NOMO-1 treated with DMSO at 0.1 percent for 48 hours (cell line): ENCODE measurements around the gene FBXW5.

Experiments
- DNase-seq: peaks from one replicate; lab custom pipeline; 2025; ENCODE audit not compliant: unreplicated experiment; lab: John Stamatoyannopoulos, UW

The FBXW5 gene

DNA sequence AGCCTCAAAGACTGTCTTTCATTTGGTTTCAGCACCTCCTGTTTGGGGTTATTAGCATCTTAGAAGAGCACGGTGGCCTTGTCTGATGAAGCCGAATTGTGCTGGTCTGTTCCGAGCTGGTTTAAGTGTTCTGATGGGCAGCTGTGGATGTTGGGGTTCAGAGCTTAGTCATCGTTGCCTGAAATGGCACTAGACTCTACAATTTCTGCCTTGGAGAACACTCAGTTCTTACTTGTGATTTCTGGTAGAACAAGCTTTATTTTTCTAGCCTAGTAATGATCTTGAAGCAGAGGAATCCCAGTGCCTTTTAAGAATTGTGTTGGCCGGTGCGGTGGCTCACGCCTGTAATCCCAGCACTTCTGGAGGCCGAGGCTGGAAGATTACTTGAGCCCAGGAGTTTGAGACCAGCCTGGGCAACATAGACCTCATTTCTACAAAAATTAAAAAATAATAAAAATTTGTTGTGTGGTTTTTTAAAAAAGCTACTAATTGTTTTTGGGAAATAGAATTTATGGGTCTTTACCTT is 7.8 kb downstream of the FBXW5 start:
- DNase-seq, result no peak

GRCh38 chr9:136935651-136936050 is 8.9 kb downstream of the FBXW5 start:
- peak; percentile 97 for DNase-seq

DNA sequence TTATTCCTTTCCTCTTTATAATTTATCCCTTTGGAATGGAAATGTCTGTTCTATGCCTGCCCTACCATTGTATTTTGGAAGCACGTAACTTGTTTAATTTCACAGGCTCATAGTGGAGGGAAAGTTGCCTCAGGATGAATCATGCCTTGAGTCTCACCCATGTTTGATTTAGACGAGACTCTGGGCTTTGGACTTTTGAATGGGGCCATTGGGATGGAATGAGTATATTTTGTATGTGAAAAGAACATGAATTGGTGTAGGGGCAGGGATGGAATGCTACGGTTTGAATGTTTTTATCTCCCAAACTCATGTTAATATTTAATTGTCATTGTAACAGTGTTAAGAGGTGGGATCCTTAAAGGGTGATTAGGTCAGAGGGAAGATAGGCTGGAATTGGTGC is 10.3 kb downstream of the FBXW5 start:
- DNase-seq, result no peak

GRCh38 chr9:136931611-136932130 is 12.9 kb downstream of the FBXW5 start:
- DNase-seq, result no peak

GRCh38 chr9:136930014-136930413 is 14.5 kb downstream of the FBXW5 start:
- DNase-seq, result no peak

DNA sequence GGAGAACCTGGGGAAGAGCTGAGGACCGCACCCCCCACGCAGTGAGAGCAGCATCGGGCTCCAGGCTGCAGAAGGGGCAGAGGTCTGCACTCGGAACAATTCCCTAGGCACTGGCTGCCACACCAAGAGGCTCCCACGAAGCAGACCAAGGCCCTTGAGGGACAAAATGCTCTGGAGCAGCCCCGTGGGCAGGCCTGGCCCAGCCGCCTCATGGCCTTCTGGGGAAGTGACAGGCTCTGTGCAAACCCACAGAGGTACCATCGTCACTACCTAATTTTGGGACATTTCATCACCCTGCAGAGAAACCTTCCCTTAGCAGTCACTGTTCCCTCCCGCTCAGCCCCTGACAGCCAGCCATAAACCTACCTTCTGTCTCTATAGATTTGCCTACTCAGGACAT is 15.9 kb downstream of the FBXW5 start:
- DNase-seq, result peak; percentile 91

- DNase-seq, result no peak
Observed at GRCh38 chr9:136927343-136928271, 16.9 kb downstream of the FBXW5 start.

DNA sequence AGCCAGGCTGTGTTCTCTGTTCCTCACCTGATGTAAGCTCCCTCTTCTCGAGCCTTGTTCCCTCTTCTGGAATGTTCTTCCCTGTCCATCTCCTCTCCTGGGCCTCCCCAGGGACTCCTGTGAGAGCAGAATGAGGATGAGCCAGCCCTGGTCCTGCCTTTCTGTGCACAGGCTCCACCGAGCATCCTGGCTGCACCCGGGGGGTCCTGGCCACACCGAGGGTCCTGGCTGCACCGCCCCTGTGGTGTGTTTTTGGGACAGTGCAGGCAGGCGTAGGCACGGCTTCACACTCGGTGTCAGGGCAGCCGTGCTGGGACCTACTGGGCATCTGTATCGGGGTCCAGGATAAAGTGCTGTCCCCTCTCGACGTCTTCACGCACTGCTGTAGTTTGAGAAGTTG is 17.8 kb downstream of the FBXW5 start:
- DNase-seq, result no peak

DNA sequence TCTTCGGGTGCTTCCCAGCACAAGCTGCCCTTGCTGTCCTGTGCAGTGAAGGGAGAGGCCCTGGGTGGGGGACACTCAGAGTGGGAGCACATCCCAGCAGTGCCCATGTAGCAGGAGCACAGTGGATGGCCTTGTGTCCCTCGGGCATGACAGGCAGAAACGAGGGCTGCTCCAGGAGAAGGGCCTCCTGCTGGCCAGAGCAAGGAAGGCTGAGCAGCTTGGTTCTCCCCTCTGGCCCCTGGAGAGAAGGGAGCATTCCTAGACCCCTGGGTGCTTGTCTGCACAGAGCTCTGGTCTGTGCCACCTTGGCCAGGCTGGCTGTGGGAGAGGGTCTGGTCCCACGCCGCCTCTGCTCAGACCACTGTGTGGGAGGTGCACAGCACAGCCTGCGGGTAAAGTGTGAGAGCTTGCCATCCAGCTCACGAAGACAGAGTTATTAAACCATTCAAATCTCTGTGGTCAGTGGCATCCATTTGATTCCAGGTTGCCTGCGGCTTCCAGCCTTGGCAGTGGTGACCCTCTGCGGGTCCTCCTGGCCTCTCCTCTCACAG is 18.3 kb downstream of the FBXW5 start:
- no peak for DNase-seq

DNA sequence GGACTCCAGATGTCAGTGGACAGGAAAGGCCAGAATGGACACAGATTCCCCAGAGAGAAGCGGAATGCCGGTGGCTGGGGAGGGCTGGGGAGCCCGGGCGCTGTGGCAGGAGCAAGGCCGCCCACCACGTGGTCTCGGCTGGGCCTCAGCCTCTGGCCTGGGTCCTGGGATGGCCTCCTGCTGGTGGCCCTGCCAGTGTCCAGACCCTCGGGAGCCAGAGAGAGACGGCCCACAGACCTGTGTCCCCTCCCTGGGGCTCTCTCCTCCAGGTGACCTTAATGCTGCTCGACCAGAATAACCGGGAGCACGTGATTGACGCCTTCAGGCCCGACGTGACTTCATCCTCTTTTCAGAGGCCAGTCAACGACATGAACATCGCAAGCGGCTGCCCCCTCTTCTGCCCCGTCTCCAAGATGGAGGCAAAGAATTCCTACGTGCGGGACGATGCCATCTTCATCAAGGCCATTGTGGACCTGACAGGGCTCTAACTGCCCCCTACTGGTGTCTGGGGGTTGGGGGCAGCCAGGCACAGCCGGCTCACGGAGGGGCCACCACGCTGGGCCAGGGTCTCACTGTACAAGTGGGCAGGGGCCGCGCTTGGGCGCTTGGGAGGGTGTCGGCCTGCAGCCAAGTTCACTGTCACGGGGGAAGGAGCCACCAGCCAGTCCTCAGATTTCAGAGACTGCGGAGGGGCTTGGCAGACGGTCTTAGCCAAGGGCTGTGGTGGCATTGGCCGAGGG is 19.0 kb downstream of the FBXW5 start:
- no peak for DNase-seq

GRCh38 chr9:136923881-136924280 is 20.7 kb downstream of the FBXW5 start:
- DNase-seq, result no peak

DNA sequence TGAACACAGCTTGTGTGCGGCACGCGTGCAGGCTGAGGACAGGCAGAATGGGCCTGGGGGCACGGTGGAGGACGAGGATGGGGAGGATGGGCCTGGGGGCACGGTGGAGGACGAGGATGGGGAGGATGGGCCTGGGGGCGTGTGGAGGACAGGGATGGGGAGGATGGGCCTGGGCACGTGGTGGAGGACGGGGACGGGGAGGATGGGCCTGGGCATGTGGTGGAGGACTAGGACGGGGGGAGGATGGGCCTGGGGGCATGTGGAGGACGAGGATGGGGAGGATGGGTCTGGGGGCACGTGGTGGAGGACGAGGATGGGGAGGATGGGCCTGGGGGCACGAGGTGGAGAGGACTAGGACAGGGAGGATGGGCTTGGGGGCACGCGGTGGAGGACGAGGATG is 22.0 kb downstream of the FBXW5 start:
- no peak for DNase-seq

DNA sequence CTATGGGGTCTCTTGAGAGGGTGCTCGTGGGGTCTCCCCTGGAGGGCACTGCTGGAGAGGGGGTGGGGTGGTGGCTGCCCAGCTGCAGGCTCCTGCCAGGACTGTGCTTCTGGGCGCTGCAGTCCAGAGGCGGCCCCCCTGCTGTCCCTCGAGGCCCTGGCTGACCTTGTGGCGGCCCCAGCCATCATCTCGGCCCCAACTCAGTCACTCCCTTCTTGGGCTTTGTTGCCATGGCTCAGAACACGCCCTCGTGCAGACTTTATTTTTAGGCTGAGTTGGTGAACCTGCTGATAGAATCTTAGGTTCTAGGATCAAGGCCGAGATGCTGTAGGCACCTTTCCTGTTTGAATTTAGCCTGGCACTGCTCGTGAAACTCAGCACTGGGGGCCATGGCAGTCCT is 22.8 kb downstream of the FBXW5 start:
- DNase-seq, result no peak

DNA sequence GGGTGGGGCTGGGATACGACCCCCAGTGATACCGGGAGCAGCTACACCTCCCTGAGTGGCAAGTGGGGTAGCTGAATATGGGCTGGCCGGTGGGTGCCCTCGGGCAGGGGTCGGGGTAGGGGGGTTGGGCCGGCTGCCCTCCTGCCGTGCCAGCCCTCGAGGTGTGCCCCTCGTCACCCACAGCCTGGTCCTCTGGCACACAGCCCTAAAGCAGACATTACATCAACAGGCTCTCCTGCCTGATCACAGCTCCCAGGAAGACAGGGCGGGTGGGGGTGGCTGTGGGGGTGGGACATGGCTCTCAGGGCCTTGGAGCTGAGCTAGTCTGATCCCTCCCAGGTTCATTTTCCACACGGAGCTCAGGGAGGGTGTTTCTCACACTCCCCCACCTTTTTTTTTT is 23.2 kb downstream of the FBXW5 start:
- DNase-seq, result no peak

DNA sequence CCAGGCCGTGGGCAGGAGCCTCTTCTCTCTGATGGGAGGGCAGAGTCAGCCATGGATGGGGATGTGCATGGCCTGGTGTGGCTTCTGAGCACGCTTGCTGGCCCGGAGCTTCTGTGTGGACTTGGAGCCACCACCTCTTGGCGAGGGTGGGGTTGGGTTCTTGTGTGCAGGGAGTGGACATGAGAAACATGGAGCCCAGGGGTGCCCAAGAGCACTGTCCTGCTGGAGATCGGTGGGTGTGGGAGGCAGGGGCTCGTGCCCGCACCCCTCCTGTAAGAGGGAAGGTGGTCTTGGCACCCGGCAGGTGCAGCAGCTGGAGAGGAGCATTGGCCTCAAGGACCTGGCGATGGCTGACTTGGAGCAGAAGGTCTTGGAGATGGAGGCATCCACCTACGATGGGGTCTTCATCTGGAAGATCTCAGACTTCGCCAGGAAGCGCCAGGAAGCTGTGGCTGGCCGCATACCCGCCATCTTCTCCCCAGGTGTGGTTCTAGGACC is 23.8 kb downstream of the FBXW5 start:
- no peak for DNase-seq

- no peak for DNase-seq
Observed at GRCh38 chr9:136920069-136920468, 24.5 kb downstream of the FBXW5 start.

GRCh38 chr9:136917902-136918301 is 26.6 kb downstream of the FBXW5 start:
- no peak for DNase-seq

DNA sequence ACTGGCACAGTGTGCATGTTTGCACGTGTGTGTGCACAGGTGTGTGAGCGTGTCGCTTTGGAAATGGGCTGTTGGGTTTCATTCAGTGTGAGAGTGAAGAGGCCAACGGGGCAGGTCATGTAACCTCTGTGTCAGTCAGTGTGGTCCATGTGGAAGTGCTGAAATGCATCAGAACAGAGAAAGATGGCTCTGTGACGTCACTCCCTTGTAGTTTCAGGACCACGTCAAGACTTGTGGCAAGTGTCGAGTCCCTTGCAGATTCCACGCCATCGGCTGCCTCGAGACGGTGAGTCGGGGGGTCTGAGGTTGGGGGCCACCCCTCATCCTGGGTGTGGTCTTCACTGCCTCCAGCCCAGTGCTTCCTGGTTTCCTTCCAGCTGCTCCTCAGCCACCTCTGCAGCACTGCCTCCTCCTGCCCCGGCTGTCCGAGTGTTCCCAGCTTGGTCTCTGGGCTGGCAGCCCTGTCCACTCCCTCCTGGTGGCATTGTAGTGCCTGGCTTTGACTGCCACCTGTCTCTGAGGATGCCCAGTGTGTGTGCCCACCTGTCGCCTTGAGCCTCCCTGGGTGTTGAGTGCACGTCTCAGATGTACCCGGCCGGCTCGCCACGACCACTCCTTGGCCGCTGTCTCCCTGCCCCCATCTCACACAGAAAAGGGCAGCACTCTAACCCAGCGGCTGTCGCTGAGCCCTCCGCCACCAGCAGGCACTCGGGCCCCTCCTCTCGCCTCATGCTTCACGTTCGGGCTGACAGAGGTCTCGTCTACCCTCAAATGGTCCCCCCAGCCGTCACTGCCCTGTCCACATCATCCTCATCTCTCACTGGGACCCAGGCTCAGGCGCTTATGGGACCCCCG is 28.0 kb downstream of the FBXW5 start:
- DNase-seq, result no peak

- DNase-seq, result no peak
Observed at GRCh38 chr9:136915632-136916329, 28.8 kb downstream of the FBXW5 start.
